Left lung (tissue), 10 donors: ENCODE measurements around the gene TRAF7. TPM values are rescaled to one million over a fixed set of nuclear protein-coding genes. Genes with fewer than 3 reads are reported as not detected.

ENCODE experiments used
- ATAC-seq: fragments of 200-7000 bp; cut with Tn5 transposase; one replicate; pipeline ENCODE4 v1.9.1; 2020; ENCODE audit warnings: moderate library complexity
- DNase-seq, 4 donors: peaks; one replicate each; pipeline ENCODE4 v3.0.0-alpha.2; 2013 to 2020
- H3K27ac ChIP-seq, 2 donors: fragments of 200-600 bp; sonication (generic) in 1 of 2; one replicate each; pipeline versions ENCODE4 v1.5.0 to v1.8.0; 2020 to 2021
- H3K27me3 ChIP-seq, 2 donors: fragments of 200-600 bp; sonication (generic) in 1 of 2; one replicate each; pipeline versions ENCODE4 v1.5.0 to v1.8.0; 2020 to 2021
- H3K36me3 ChIP-seq, 2 donors: fragments of 200-600 bp; sonication (generic) in 1 of 2; one replicate each; pipeline versions ENCODE4 v1.5.0 to v1.8.0; 2020 to 2021
- H3K4me1 ChIP-seq, 2 donors: fragments of 200-600 bp; one replicate each; pipeline ENCODE4 v1.8.0; 2021
- H3K4me3 ChIP-seq, 2 donors: fragments of 200-600 bp; sonication (generic) in 1 of 2; one replicate each; pipeline versions ENCODE4 v1.5.0 to v1.8.0; 2020 to 2021; ENCODE audit warnings: mild to moderate bottlenecking in 1 of 2
- H3K9me3 ChIP-seq, 2 donors: fragments of 200-600 bp; sonication (generic) in 1 of 2; one replicate each; pipeline versions ENCODE4 v1.5.0 to v1.8.0; 2020 to 2021
- CTCF ChIP-seq, 2 donors: fragments of 200-600 bp; sonication (generic) in 1 of 2; IDR thresholded peaks; one replicate each; pipeline versions ENCODE4 v1.5.0 to v1.8.0; 2021; ENCODE audit warnings: antibody characterized with exemption in 2 of 2
- intact Hi-C, 2 donors: fragments of 100-400 bp; cut with DNase I; formaldehyde crosslinking; loops; one replicate each; pipeline versions ENCODE4 v1.11.2 to v1.14.2; 2022
- polyA plus RNA-seq, 6 donors: library from polyadenylated mRNA; unstranded; fragments of 120-200 nt; gene quantifications; one replicate each; pipeline ENCODE4 v1.2.1, GENCODE V29; 2013; ENCODE audit not compliant: insufficient read length in 6 of 6
- total RNA-seq, 2 donors: library from RNA; stranded (reverse); fragmentation: NEBNext Ultra II Directional; extraction: Animal tissue kit (Norgen Biotek cat#: 25700); gene quantifications; one replicate each; pipeline ENCODE4 v1.2.1, GENCODE V29; 2021
- donor health status: DM: no; HTN: yes; CAD: no.
- donor health status: DM: no; HTN: no; CAD: no.

TRAF7 gene
- total and polyA plus RNA-seq, 8 donors: 48.6 to 88.1 (median 55.0) TPM

GRCh38 chr16:2170080-2170479 lies 14.5 kb downstream of the TRAF7 start:
- Histone ChIP-seq H3K9me3 (no peaks in the 10 kb centered on the region), H3K27me3 (no peaks in the 10 kb centered on the region), H3K27ac (peak overlapping the region; percentile 78 to 84), H3K4me3 (peak overlapping the region; percentile 9 to 41), H3K4me1 (no peaks in the 10 kb centered on the region), H3K36me3 (peaks cover 0 to 95% of the 10 kb centered on the region in 2 donors)
- ATAC-seq (peak; percentile 35), DNase-seq (no peak)
- intact Hi-C loops: no loop called here
- TF ChIP-seq CTCF (IDR thresholded peaks at IDR 0.05): no peak

- Histone ChIP-seq H3K9me3 (no peaks in the 10 kb centered on the region), H3K27ac (peak overlapping the region in 1 of 2 donors; percentile 78), H3K36me3 (peaks cover 0 to 100% of the 10 kb centered on the region in 2 donors), H3K27me3 (no peaks in the 10 kb centered on the region), H3K4me3 (peak overlapping the region; percentile 9 to 41), H3K4me1 (no peaks in the 10 kb centered on the region)
- no peak for TF ChIP-seq CTCF (IDR thresholded peaks at IDR 0.05)
- intact Hi-C loops: no loop called here
- DNase-seq (no peak), ATAC-seq (no peak)
Measured at GRCh38 chr16:2170587-2171435, 15.2 kb downstream of the TRAF7 start.

- H3K4me1 ChIP-seq: no peaks in the 10 kb centered on the region
- H3K9me3 ChIP-seq: no peaks in the 10 kb centered on the region
- H3K36me3 ChIP-seq: peaks cover 0 to 100% of the 10 kb centered on the region in 2 donors
- ATAC-seq (no peak), DNase-seq (no peak)
- peak overlapping the region in 1 of 2 donors; percentile 78 for H3K27ac ChIP-seq
- H3K27me3 ChIP-seq: no peaks in the 10 kb centered on the region
- H3K4me3 ChIP-seq: peak overlapping the region in 1 of 2 donors; percentile 41
- intact Hi-C loops: no loop called here
- no peak for TF ChIP-seq CTCF (IDR thresholded peaks at IDR 0.05)
Measured at GRCh38 chr16:2171601-2172178, 16.1 kb downstream of the TRAF7 start.

- no peak for TF ChIP-seq CTCF (IDR thresholded peaks at IDR 0.05)
- no peak for DNase-seq
- no peak overlapping the region for H3K4me3 ChIP-seq
- intact Hi-C loops: no loop called here
- H3K27me3 ChIP-seq: no peaks in the 10 kb centered on the region
- no peaks in the 10 kb centered on the region for H3K4me1 ChIP-seq
- ATAC-seq: no peak
- H3K36me3 ChIP-seq: peaks cover 0 to 100% of the 10 kb centered on the region in 2 donors
- no peak overlapping the region for H3K27ac ChIP-seq
- H3K9me3 ChIP-seq: no peaks in the 10 kb centered on the region
Measured at GRCh38 chr16:2172688-2173335, 17.2 kb downstream of the TRAF7 start.

GRCh38 chr16:2173366-2173765 lies 17.8 kb downstream of the TRAF7 start:
- H3K36me3 ChIP-seq: peaks cover 0 to 100% of the 10 kb centered on the region in 2 donors
- H3K9me3 ChIP-seq: peaks cover 0 to 1% of the 10 kb centered on the region in 2 donors
- H3K27ac ChIP-seq: no peak overlapping the region
- TF ChIP-seq CTCF (IDR thresholded peaks at IDR 0.05): no peak
- intact Hi-C loops: no loop called here
- H3K4me3 ChIP-seq: no peak overlapping the region
- H3K27me3 ChIP-seq: no peaks in the 10 kb centered on the region
- no peak for DNase-seq
- H3K4me1 ChIP-seq: no peaks in the 10 kb centered on the region
- no peak for ATAC-seq
